Glutamatergic neuron (in vitro differentiated cells): ENCODE results near the gene ULK2. TPM values are rescaled to one million over a fixed set of nuclear protein-coding genes. Genes with fewer than 3 reads are reported as not detected.

ENCODE experiments used
- DNase-seq: peaks from one replicate; pipeline ENCODE4 v3.0.0; 2022
- H3K27ac Mint-ChIP-seq: one replicate; pipeline ENCODE4 v1.8.0; 2020; ENCODE audit warnings: mild to moderate bottlenecking, mixed read lengths, inconsistent platforms; ENCODE audit not compliant: unreplicated experiment
- H3K27me3 Mint-ChIP-seq: one replicate; pipeline ENCODE4 v1.8.0; 2020; ENCODE audit warnings: mild to moderate bottlenecking, moderate library complexity, mixed read lengths, inconsistent platforms; ENCODE audit not compliant: unreplicated experiment
- H3K36me3 Mint-ChIP-seq: one replicate; pipeline ENCODE4 v1.8.0; 2020; ENCODE audit warnings: mild to moderate bottlenecking, mixed read lengths, inconsistent platforms; ENCODE audit not compliant: unreplicated experiment
- H3K4me1 Mint-ChIP-seq: one replicate; pipeline ENCODE4 v1.8.0; 2020; ENCODE audit warnings: mild to moderate bottlenecking, low read depth, mixed read lengths, inconsistent platforms; ENCODE audit not compliant: unreplicated experiment
- H3K4me3 Mint-ChIP-seq: one replicate; pipeline ENCODE4 v1.8.0; 2020; ENCODE audit warnings: mild to moderate bottlenecking, mixed read lengths, inconsistent platforms; ENCODE audit not compliant: unreplicated experiment
- H3K9me3 Mint-ChIP-seq: one replicate; pipeline ENCODE4 v1.8.0; 2020; ENCODE audit warnings: mild to moderate bottlenecking, moderate library complexity, mixed read lengths, inconsistent platforms; ENCODE audit not compliant: unreplicated experiment
- total RNA-seq: library from RNA; stranded (reverse); fragmentation: NEBNext Ultra II Directional; extraction: Animal tissue kit (Norgen Biotek cat#: 25700); gene quantifications from one replicate; pipeline ENCODE4 v1.2.1, GENCODE V29; 2021; ENCODE audit not compliant: unreplicated experiment
- TF ChIP-seq, protein P1 (sequence below): fragments of 200-600 bp; sonication (generic); IDR thresholded peaks from one replicate; pipeline ENCODE4 v1.5.0; 2021; ENCODE audit not compliant: partially characterized antibody, unreplicated experiment

ULK2 gene
- total RNA-seq, 1 donor from 2014 or later = 42.3 TPM

DNA sequence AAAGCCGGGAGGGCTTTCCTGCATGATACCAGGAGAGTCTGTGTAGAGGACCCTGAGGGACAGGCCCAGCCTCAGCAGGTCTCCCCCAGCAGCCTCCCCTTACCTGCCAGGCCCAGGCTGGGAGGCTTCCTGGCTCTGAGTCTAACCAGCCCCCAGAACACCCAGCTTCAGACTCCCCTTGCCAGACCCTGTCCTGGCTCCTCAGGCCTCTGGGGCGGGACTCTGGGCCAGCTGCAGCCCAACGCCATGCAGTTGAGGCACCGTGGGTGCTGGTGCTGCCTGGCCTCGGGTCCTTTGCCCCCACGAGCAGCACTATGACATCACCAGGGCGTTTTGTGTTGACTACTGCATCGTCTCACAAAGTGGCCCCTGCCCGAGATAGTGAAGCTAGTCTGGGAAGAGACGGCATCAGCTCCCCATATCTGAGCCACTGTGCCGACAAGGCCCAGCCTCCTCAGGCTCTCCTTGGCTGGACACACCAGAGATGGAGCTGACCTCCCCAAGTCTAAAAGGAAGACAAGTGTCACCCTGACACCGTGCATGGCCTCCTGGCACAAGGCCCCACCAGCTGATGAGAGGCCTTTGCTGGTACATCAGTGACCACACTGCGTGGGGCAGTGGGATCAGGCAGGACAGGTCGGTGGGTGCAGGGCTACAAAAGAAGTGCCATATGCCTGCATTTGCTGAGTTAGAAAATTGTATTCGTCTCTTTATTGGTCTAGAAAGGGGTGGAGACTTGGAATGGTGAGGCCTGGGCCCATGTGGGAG lies 130.2 kb downstream of the ULK2 start:
- no peak overlapping the region for H3K4me3 Mint-ChIP-seq
- TF ChIP-seq, protein P1, sequence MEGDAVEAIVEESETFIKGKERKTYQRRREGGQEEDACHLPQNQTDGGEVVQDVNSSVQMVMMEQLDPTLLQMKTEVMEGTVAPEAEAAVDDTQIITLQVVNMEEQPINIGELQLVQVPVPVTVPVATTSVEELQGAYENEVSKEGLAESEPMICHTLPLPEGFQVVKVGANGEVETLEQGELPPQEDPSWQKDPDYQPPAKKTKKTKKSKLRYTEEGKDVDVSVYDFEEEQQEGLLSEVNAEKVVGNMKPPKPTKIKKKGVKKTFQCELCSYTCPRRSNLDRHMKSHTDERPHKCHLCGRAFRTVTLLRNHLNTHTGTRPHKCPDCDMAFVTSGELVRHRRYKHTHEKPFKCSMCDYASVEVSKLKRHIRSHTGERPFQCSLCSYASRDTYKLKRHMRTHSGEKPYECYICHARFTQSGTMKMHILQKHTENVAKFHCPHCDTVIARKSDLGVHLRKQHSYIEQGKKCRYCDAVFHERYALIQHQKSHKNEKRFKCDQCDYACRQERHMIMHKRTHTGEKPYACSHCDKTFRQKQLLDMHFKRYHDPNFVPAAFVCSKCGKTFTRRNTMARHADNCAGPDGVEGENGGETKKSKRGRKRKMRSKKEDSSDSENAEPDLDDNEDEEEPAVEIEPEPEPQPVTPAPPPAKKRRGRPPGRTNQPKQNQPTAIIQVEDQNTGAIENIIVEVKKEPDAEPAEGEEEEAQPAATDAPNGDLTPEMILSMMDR = no peak
- no peaks in the 10 kb centered on the region for H3K36me3 Mint-ChIP-seq
- no peak for DNase-seq
- H3K27ac Mint-ChIP-seq = no peak overlapping the region
- peaks cover 8% of the 10 kb centered on the region for H3K27me3 Mint-ChIP-seq
- no peaks in the 10 kb centered on the region for H3K9me3 Mint-ChIP-seq
- H3K4me1 Mint-ChIP-seq = no peaks in the 10 kb centered on the region

DNA sequence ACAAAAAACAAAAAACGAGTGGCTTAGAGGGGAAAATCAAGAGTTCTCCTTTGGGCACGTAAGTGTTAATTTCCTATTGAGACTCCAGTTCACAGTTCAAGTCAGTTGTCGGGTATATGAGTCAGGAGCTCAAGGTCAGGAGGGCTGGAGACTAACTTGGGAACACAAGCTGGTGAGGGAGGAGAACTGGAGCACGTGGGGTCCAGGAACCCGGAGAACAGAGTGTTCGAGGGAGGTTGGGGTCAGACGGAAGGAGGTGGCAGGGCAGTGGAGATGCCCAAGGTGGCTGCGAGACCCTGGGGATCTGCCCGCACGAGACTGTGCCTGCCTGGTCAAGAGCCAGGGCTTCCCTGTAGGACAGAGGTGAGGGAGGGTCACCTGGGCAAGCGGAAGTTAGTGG lies 131.7 kb downstream of the ULK2 start:
- H3K27me3 Mint-ChIP-seq = peaks cover 5% of the 10 kb centered on the region
- H3K4me1 Mint-ChIP-seq = no peaks in the 10 kb centered on the region
- H3K4me3 Mint-ChIP-seq = no peak overlapping the region
- TF ChIP-seq, protein P1 = no peak
- H3K9me3 Mint-ChIP-seq = no peaks in the 10 kb centered on the region
- H3K36me3 Mint-ChIP-seq = no peaks in the 10 kb centered on the region
- H3K27ac Mint-ChIP-seq = no peak overlapping the region
- no peak for DNase-seq

DNA sequence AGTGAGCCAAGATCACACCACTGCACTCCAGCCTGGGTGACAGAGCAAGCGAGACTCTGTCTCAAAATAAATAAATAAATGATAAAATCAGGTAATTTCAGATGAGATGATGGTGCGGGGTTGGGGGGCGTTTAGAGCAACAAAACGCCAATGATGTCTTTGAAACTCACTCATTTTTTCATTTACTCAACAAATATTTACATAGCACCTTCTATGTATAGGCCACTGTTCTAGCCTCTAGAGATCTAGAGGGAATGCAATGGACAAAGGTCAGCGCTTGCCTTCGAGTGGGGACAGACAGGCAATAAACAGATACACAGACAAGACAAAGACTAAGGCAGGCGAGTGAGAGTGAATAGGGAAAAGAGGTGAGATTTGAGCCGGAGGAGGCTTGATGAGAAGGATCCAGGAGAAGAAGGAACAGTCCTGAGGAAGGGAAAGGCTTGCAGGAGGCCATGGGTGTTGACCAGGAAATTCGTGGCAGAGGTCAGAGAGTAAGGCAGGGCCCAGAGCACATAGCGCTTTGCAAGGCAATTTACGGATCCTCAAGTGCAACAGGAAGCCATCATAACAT lies 133.7 kb downstream of the ULK2 start:
- Mint-ChIP-seq H3K4me1 (no peaks in the 10 kb centered on the region), H3K4me3 (no peak overlapping the region)

DNA sequence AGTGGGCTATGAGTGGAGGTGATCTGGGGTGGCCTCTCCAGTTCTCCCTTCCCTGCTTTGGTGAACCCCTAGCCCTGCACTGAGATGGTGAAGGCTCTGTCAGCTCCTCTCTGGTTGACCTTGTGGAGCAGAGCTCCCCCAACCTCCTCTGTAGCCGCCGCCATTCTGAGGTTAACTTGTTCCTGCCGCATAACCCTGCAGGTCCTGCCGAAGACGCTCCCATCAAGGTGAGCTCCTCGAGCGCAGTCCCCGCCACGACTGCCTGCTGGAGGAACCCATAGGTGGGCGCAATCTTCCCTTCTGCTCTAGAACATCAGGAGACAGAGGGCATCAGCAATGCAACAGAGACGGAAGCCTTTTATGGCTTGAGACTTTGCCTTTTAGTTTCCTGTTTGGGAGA lies 136.1 kb downstream of the ULK2 start:
- Mint-ChIP-seq H3K27me3 (no peaks in the 10 kb centered on the region), H3K36me3 (no peaks in the 10 kb centered on the region), H3K9me3 (no peaks in the 10 kb centered on the region), H3K4me3 (no peak overlapping the region), H3K4me1 (no peaks in the 10 kb centered on the region), H3K27ac (no peak overlapping the region)
- DNase-seq = no peak
- TF ChIP-seq, protein P1 = no peak

More for the DNA sequence above, 133.7 kb downstream of the ULK2 start:
- Mint-ChIP-seq H3K36me3 (no peaks in the 10 kb centered on the region), H3K9me3 (no peaks in the 10 kb centered on the region), H3K27ac (no peak overlapping the region), H3K27me3 (peaks cover 3% of the 10 kb centered on the region)
- TF ChIP-seq, protein P1 = no peak
- DNase-seq = no peak

DNA sequence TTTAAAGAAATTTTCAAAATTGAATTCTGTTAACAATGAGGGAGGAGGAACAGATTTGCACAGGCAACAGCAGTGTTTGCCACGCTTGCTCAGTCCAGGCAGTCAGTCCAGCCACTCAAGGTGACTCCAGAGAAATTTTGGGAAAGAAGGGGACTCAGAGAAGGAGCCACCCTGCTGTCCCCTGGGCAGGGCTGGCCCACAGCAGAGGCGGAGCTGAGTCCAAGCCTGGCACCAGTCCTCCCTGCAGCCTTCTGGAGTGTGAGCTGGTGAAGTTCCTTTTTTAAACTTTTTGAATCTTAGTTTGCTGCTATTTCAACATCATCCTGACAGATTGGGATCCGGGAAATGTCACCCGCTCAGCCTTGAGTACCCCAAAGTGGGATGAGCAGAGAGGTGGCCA lies 136.9 kb downstream of the ULK2 start:
- Mint-ChIP-seq H3K36me3 (no peaks in the 10 kb centered on the region), H3K4me3 (no peak overlapping the region), H3K9me3 (no peaks in the 10 kb centered on the region), H3K27me3 (no peaks in the 10 kb centered on the region), H3K4me1 (no peaks in the 10 kb centered on the region), H3K27ac (no peak overlapping the region)
- TF ChIP-seq, protein P1 = no peak
- DNase-seq = no peak
